PC-9 (cell line): ENCODE measurements around the gene OR2V2.

Source experiments
- CTCF ChIP-seq: fragments of 200-600 bp; sonication (generic); conservative IDR thresholded peaks from 2 replicates; pipeline ENCODE4 v1.6.1; 2017; ENCODE audit warnings: mixed run types, antibody characterized with exemption, mild to moderate bottlenecking, moderate library complexity
- EZH2 ChIP-seq: fragments of 200-600 bp; sonication (generic); IDR thresholded peaks from 2 replicates; pipeline ENCODE4 v1.8.0; 2017; ENCODE audit warnings: antibody characterized with exemption, low read depth

GRCh38 chr5:181207214-181207959 is 60.0 kb downstream of the OR2V2 start:
- no peak for TF ChIP-seq CTCF
- no peak for TF ChIP-seq EZH2
